Measurements from ENCODE around the gene CAMKK2. TPM values are rescaled to one million over a fixed set of nuclear protein-coding genes. Genes with fewer than 3 reads are reported as not detected.

Gene CAMKK2
- total RNA-seq, 4 donors from 2014 or later = 34.1 to 38.4 (median 36.3) TPM

- H3K4me1 ChIP-seq = no peaks in the 10 kb centered on the region
- intact Hi-C loops (cut with DNase I) = no loop called here
- TF ChIP-seq POLR2A (IDR thresholded peaks at IDR 0.05) = no peak
- no peak for TF ChIP-seq CTCF (IDR thresholded peaks at IDR 0.05)
- H3K27ac ChIP-seq = no peak overlapping the region
- H3K9me3 ChIP-seq = no peaks in the 10 kb centered on the region
- peaks cover 8 to 13% of the 10 kb centered on the region in 2 donors for H3K36me3 ChIP-seq
- 47 to 52% methylated on average over 33 to 38 of the region's 38 CpGs for WGBS, 2 donors
- no peaks in the 10 kb centered on the region for H3K27me3 ChIP-seq
- peak; percentile 49 to 60 for DNase-seq
- H3K4me3 ChIP-seq (replicated peaks in 1 of 3) = no peak overlapping the region
Measured at GRCh38 chr12:121240484-121241101, 55.9 kb downstream of the CAMKK2 start.

GRCh38 chr12:121240062-121240420 lies 56.5 kb downstream of the CAMKK2 start:
- DNase-seq = no peak
- intact Hi-C loops (cut with DNase I) = no loop called here
- 83 to 88% methylated on average over 7 of the region's 7 CpGs for WGBS, 2 donors

GRCh38 chr12:121239351-121240061 lies 57.0 kb downstream of the CAMKK2 start:
- Histone ChIP-seq H3K9me3 (no peaks in the 10 kb centered on the region), H3K36me3 (peaks cover 8% of the 10 kb centered on the region in 2 donors), H3K4me1 (no peaks in the 10 kb centered on the region), H3K27me3 (no peaks in the 10 kb centered on the region), H3K27ac (no peak overlapping the region), H3K4me3 (replicated peaks in 1 of 3) (no peak overlapping the region)
- intact Hi-C loops (cut with DNase I) = no loop called here
- TF ChIP-seq POLR2A (IDR thresholded peaks at IDR 0.05) = no peak
- TF ChIP-seq CTCF (IDR thresholded peaks at IDR 0.05) = no peak
- WGBS, 2 donors = 87 to 94% methylated on average over 6 of the region's 6 CpGs
- no peak for DNase-seq

More at GRCh38 chr12:121240062-121240420, 56.5 kb downstream of the CAMKK2 start:
- H3K36me3 ChIP-seq = peaks cover 8 to 13% of the 10 kb centered on the region in 2 donors
- TF ChIP-seq CTCF (IDR thresholded peaks at IDR 0.05) = no peak
- TF ChIP-seq POLR2A (IDR thresholded peaks at IDR 0.05) = no peak
- no peak overlapping the region for H3K4me3 ChIP-seq (replicated peaks in 1 of 3)
- no peaks in the 10 kb centered on the region for H3K9me3 ChIP-seq
- no peaks in the 10 kb centered on the region for H3K27me3 ChIP-seq
- H3K4me1 ChIP-seq = no peaks in the 10 kb centered on the region
- H3K27ac ChIP-seq = no peak overlapping the region

DNA sequence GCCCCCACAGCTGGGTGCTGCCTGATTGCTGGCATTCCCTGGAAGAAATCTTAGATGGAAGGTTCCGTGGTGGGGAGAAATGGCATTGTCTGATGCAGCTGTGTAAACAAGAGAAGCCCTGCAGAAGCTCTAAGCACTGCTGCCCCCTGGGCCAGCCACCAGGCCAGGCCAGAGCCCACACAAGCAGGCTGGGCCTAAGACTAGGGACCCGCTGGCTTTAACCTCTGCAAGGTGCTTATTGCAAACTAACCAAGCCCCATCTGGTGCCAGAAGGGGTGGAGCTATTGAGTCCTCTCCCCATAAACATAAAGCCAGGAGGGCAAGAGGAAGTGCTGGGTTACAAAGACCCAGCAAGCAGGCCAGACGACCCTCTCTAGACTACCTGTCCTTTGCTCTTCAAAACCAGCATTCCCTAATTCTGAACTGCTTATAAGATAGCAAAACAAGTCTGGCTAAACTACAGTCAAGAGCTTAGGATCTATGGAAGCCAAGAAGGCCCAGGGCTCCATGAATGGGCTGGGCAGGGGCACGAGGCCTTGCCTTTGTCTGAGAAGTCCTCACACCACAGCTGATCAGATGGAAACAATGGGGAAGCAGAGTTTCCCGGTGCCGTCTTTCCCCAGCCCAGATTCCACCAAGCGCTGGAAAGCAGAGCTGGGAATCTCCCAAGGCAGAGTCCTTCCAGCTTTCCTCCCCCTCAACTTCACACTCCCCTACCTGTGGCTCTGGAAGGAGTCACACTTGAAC lies 57.7 kb downstream of the CAMKK2 start:
- no peak overlapping the region for H3K4me3 ChIP-seq (replicated peaks in 1 of 3)
- 69 to 73% methylated on average over 5 to 7 of the region's 7 CpGs for WGBS, 2 donors
- H3K27me3 ChIP-seq = no peaks in the 10 kb centered on the region
- no peaks in the 10 kb centered on the region for H3K9me3 ChIP-seq
- intact Hi-C loops (cut with DNase I) = no loop called here
- peaks cover under 1 to 3% of the 10 kb centered on the region in 2 donors for H3K36me3 ChIP-seq
- DNase-seq = no peak
- no peak overlapping the region for H3K27ac ChIP-seq
- no peak for TF ChIP-seq POLR2A (IDR thresholded peaks at IDR 0.05)
- no peaks in the 10 kb centered on the region for H3K4me1 ChIP-seq

DNA sequence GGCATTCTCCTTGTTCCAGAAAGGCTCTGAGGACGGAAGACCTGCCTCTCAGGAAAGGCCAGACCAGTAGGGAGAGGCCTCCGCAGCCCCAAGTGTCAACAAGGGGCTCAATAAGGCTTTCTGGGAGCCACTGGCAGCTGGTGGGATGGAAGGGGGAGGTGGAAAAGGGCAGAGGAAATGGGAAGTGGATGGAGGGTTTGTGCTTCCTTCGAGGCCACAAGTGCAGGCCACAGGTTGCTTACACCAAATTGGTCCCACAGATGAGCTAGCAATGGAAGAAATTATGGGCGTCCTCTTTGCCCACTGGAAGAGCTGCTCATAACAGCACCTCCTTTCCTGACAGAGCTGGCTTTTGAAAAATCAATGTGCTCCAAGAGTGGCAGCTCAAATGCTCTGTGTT lies 58.4 kb downstream of the CAMKK2 start:
- intact Hi-C loops (cut with DNase I) = no loop called here
- Histone ChIP-seq H3K27me3 (no peaks in the 10 kb centered on the region), H3K4me1 (no peaks in the 10 kb centered on the region), H3K4me3 (replicated peaks in 1 of 3) (no peak overlapping the region), H3K9me3 (no peaks in the 10 kb centered on the region), H3K27ac (no peak overlapping the region), H3K36me3 (no peaks in the 10 kb centered on the region)
- TF ChIP-seq CTCF (IDR thresholded peaks at IDR 0.05) (no peak), POLR2A (IDR thresholded peaks at IDR 0.05) (no peak)
- WGBS, 2 donors = 84 to 92% methylated on average over 4 of the region's 4 CpGs
- no peak for DNase-seq

All from thyroid gland (tissue), 4 donors.